ENCODE data around the gene DGKB.

DGKB gene

GRCh38 chr7:14666304-14666703, 236.2 kb downstream of the DGKB start:
- no peak for DNase-seq
- Histone ChIP-seq H3K36me3 (replicated peaks; ENCODE audit: insufficient read depth, low read length) (no peaks in the 10 kb centered on the region), H3K4me2 (ENCODE audit: low read depth, low read length) (no peak overlapping the region), H3K27me3 (replicated peaks; ENCODE audit: insufficient read depth, low read length) (no peaks in the 10 kb centered on the region), H3K4me1 (ENCODE audit: low read length) (0 out of 2 replicates have a peak, but pooled peaks cover 6% of the 10 kb centered on the region), H3K27ac (ENCODE audit: low read length) (no peak overlapping the region), H3K79me2 (ENCODE audit: low read length) (no peaks in the 10 kb centered on the region), H2AFZ (ENCODE audit: low read length) (no peak overlapping the region), H3K9me2 (replicated peaks; ENCODE audit: insufficient read depth, low read length) (no peaks in the 10 kb centered on the region), H3K9ac (ENCODE audit: low read length) (no peak overlapping the region), H3K9me3 (replicated peaks; ENCODE audit: insufficient read depth, low read length) (no peaks in the 10 kb centered on the region), H3F3A (ENCODE audit: insufficient read depth, low read length) (no peaks in the 10 kb centered on the region), H3K4me3 (ENCODE audit: low read length) (no peak overlapping the region), H4K20me1 (ENCODE audit: insufficient read depth, low read length) (no peaks in the 10 kb centered on the region)
- TF ChIP-seq CTCF (IDR thresholded peaks at IDR 0.05; ENCODE audit: low read length) (no peak), EZH2phosphoT487 (IDR thresholded peaks at IDR 0.05; ENCODE audit: low read length) (no peak), EZH2 (optimal IDR thresholded peaks at IDR 0.05; ENCODE audit: low read depth, low read length) (no peak)

- Histone ChIP-seq H3K4me3 (ENCODE audit: low read length) (no peak overlapping the region), H2AFZ (ENCODE audit: low read length) (no peak overlapping the region), H3K27me3 (replicated peaks; ENCODE audit: insufficient read depth, low read length) (no peaks in the 10 kb centered on the region), H3K9ac (ENCODE audit: low read length) (no peak overlapping the region), H3F3A (ENCODE audit: insufficient read depth, low read length) (no peaks in the 10 kb centered on the region), H3K27ac (ENCODE audit: low read length) (no peak overlapping the region), H3K4me1 (ENCODE audit: low read length) (peaks cover 9% of the 10 kb centered on the region; the same call in 1 of the 2 replicates), H3K79me2 (ENCODE audit: low read length) (no peaks in the 10 kb centered on the region), H3K9me2 (replicated peaks; ENCODE audit: insufficient read depth, low read length) (no peaks in the 10 kb centered on the region), H3K4me2 (ENCODE audit: low read depth, low read length) (no peak overlapping the region), H3K9me3 (replicated peaks; ENCODE audit: insufficient read depth, low read length) (no peaks in the 10 kb centered on the region), H4K20me1 (ENCODE audit: insufficient read depth, low read length) (no peaks in the 10 kb centered on the region), H3K36me3 (replicated peaks; ENCODE audit: insufficient read depth, low read length) (no peaks in the 10 kb centered on the region)
- DNase-seq = no peak
- TF ChIP-seq EZH2 (optimal IDR thresholded peaks at IDR 0.05; ENCODE audit: low read depth, low read length) (no peak), EZH2phosphoT487 (IDR thresholded peaks at IDR 0.05; ENCODE audit: low read length) (no peak), CTCF (IDR thresholded peaks at IDR 0.05; ENCODE audit: low read length) (no peak)
Observed at GRCh38 chr7:14639801-14640200, 262.8 kb downstream of the DGKB start.

- no peak overlapping the region for H3K4me2 ChIP-seq (ENCODE audit: low read depth, low read length)
- H3K9me3 ChIP-seq (replicated peaks; ENCODE audit: insufficient read depth, low read length) = no peaks in the 10 kb centered on the region
- peaks cover 9% of the 10 kb centered on the region; the same call in 1 of the 2 replicates for H3K4me1 ChIP-seq (ENCODE audit: low read length)
- H3F3A ChIP-seq (ENCODE audit: insufficient read depth, low read length) = no peaks in the 10 kb centered on the region
- no peak overlapping the region for H2AFZ ChIP-seq (ENCODE audit: low read length)
- DNase-seq = no peak
- no peak overlapping the region for H3K27ac ChIP-seq (ENCODE audit: low read length)
- H4K20me1 ChIP-seq (ENCODE audit: insufficient read depth, low read length) = no peaks in the 10 kb centered on the region
- no peaks in the 10 kb centered on the region for H3K9me2 ChIP-seq (replicated peaks; ENCODE audit: insufficient read depth, low read length)
- no peaks in the 10 kb centered on the region for H3K79me2 ChIP-seq (ENCODE audit: low read length)
- TF ChIP-seq CTCF (IDR thresholded peaks at IDR 0.05; ENCODE audit: low read length) = no peak
- TF ChIP-seq EZH2phosphoT487 (IDR thresholded peaks at IDR 0.05; ENCODE audit: low read length) = no peak
- no peak for TF ChIP-seq EZH2 (optimal IDR thresholded peaks at IDR 0.05; ENCODE audit: low read depth, low read length)
- no peaks in the 10 kb centered on the region for H3K36me3 ChIP-seq (replicated peaks; ENCODE audit: insufficient read depth, low read length)
- no peaks in the 10 kb centered on the region for H3K27me3 ChIP-seq (replicated peaks; ENCODE audit: insufficient read depth, low read length)
- H3K9ac ChIP-seq (ENCODE audit: low read length) = no peak overlapping the region
- no peak overlapping the region for H3K4me3 ChIP-seq (ENCODE audit: low read length)
Observed at GRCh38 chr7:14639329-14639728, 263.2 kb downstream of the DGKB start.

Measured in MM.1S (cell line).